HEK293 (cell line): Measurements from ENCODE around the gene ARHGEF5.

Experiments used
- CTCF ChIA-PET: fragments of 350-600 bp; formaldehyde crosslinking; extraction: SDS; loops from one replicate; lab custom pipeline; 2021; ENCODE audit warnings: antibody characterized with exemption; lab: Yijun Ruan, JAX
- POLR2A ChIA-PET: fragments of 300-600 bp; formaldehyde crosslinking; extraction: SDS; loops from one replicate; lab custom pipeline; 2020; ENCODE audit warnings: antibody characterized with exemption, inconsistent platforms; lab: Yijun Ruan, JAX
- H3K27ac ChIP-seq: fragments of 200-500 bp; sonication (Bioruptor generic); 2 replicates; pipeline ENCODE4 v1.5.1; 2014; ENCODE audit warnings: low read depth, low read length, control low read depth, inconsistent platforms; ENCODE audit errors: extremely low read depth
- H3K36me3 ChIP-seq, 2 experiments: fragments of 200-500 bp in 1 of 2; sonication (Bioruptor generic) in 1 of 2; 1 replicate in 1 of 2; 2 replicates in 1 of 2; pipeline ENCODE4 v1.5.1; 2014 to 2017; ENCODE audit warnings: inconsistent platforms in 2 of 2, low read length in 2 of 2; ENCODE audit not compliant: control insufficient read depth in 2 of 2, insufficient read depth in 1 of 2
- H3K4me1 ChIP-seq: fragments of 200-500 bp; sonication (Bioruptor generic); 2 replicates; pipeline ENCODE4 v1.5.1; 2014; ENCODE audit warnings: mild to moderate bottlenecking, low read length, inconsistent platforms; ENCODE audit not compliant: control insufficient read depth, insufficient read depth
- H3K4me3 ChIP-seq: 2 replicates; pipeline ENCODE4 v1.5.1; 2011; ENCODE audit warnings: low read depth, mild to moderate bottlenecking, control low read depth, low read length, moderate library complexity
- H3K9me3 ChIP-seq: fragments of 200-500 bp; sonication (Bioruptor generic); 2 replicates; pipeline ENCODE4 v1.5.1; 2014; ENCODE audit warnings: low read depth, low read length, inconsistent platforms; ENCODE audit not compliant: control insufficient read depth, insufficient read depth
- PRDM1 ChIP-seq: fragments of 450-650 bp; formaldehyde crosslinking; IDR thresholded peaks from 2 replicates; pipeline ENCODE4; 2016; ENCODE audit warnings: missing biosample characterization, missing genetic modification characterization
- PRDM2 ChIP-seq: fragments of 450-650 bp; formaldehyde crosslinking; IDR thresholded peaks from 2 replicates; pipeline ENCODE4 v1.5.1; 2016; ENCODE audit warnings: missing biosample characterization, missing genetic modification characterization, borderline replicate concordance
- REPIN1 ChIP-seq: fragments of 450-650 bp; formaldehyde crosslinking; IDR thresholded peaks from 2 replicates; pipeline ENCODE4 v1.5.1; 2017; ENCODE audit warnings: missing biosample characterization, missing genetic modification characterization, low read depth
- TSHZ1 ChIP-seq: fragments of 450-650 bp; formaldehyde crosslinking; IDR thresholded peaks from 2 replicates; pipeline ENCODE4 v1.5.1; 2016; ENCODE audit warnings: missing biosample characterization, missing genetic modification characterization, borderline replicate concordance
- ZBTB21 ChIP-seq: fragments of 450-650 bp; formaldehyde crosslinking; IDR thresholded peaks from 2 replicates; pipeline ENCODE4 v1.5.1; 2017; ENCODE audit warnings: missing biosample characterization, missing genetic modification characterization
- ZFP37 ChIP-seq: fragments of 450-650 bp; formaldehyde crosslinking; IDR thresholded peaks from 2 replicates; pipeline ENCODE4 v1.5.1; 2016; ENCODE audit warnings: missing biosample characterization, missing genetic modification characterization
- ZNF121 ChIP-seq: fragments of 450-650 bp; formaldehyde crosslinking; IDR thresholded peaks from 2 replicates; pipeline ENCODE4 v1.5.1; 2016; ENCODE audit warnings: missing biosample characterization, missing genetic modification characterization
- ZNF140 ChIP-seq: fragments of 450-650 bp; formaldehyde crosslinking; IDR thresholded peaks from 2 replicates; pipeline ENCODE4 v1.5.1; 2016; ENCODE audit warnings: missing biosample characterization, missing genetic modification characterization
- ZNF169 ChIP-seq: fragments of 450-650 bp; formaldehyde crosslinking; IDR thresholded peaks from 2 replicates; pipeline ENCODE4 v1.5.1; 2016; ENCODE audit warnings: missing biosample characterization, missing genetic modification characterization
- ZNF19 ChIP-seq: fragments of 450-650 bp; formaldehyde crosslinking; IDR thresholded peaks from 2 replicates; pipeline ENCODE4; 2016; ENCODE audit warnings: missing biosample characterization, missing genetic modification characterization, low read depth
- ZNF221 ChIP-seq: fragments of 450-650 bp; formaldehyde crosslinking; IDR thresholded peaks from 2 replicates; pipeline ENCODE4 v1.5.1; 2017; ENCODE audit warnings: missing biosample characterization, missing genetic modification characterization, borderline replicate concordance
- ZNF223 ChIP-seq: fragments of 450-650 bp; formaldehyde crosslinking; IDR thresholded peaks from 2 replicates; pipeline ENCODE4 v1.5.1; 2016; ENCODE audit warnings: missing biosample characterization, missing genetic modification characterization
- ZNF23 ChIP-seq: fragments of 450-650 bp; formaldehyde crosslinking; IDR thresholded peaks from 2 replicates; pipeline ENCODE4 v1.5.1; 2016; ENCODE audit warnings: missing biosample characterization, missing genetic modification characterization, borderline replicate concordance
- ZNF239 ChIP-seq: fragments of 450-650 bp; formaldehyde crosslinking; IDR thresholded peaks from 2 replicates; pipeline ENCODE4 v1.5.1; 2016; ENCODE audit warnings: missing biosample characterization, missing genetic modification characterization
- ZNF26 ChIP-seq: fragments of 450-650 bp; formaldehyde crosslinking; IDR thresholded peaks from 2 replicates; pipeline ENCODE4 v1.5.1; 2016; ENCODE audit warnings: missing biosample characterization, missing genetic modification characterization
- ZNF501 ChIP-seq: fragments of 450-650 bp; formaldehyde crosslinking; IDR thresholded peaks from 2 replicates; pipeline ENCODE4 v1.5.1; 2016; ENCODE audit warnings: missing biosample characterization, missing genetic modification characterization
- ZNF529 ChIP-seq: fragments of 450-650 bp; formaldehyde crosslinking; IDR thresholded peaks from 2 replicates; pipeline ENCODE4 v1.5.1; 2017; ENCODE audit warnings: missing genetic modification characterization, missing biosample characterization; ENCODE audit not compliant: insufficient replicate concordance
- ZNF558 ChIP-seq: fragments of 450-650 bp; formaldehyde crosslinking; IDR thresholded peaks from 2 replicates; pipeline ENCODE4 v1.5.1; 2016; ENCODE audit warnings: missing biosample characterization, missing genetic modification characterization
- ZNF585B ChIP-seq: fragments of 450-650 bp; formaldehyde crosslinking; IDR thresholded peaks from 2 replicates; pipeline ENCODE4 v1.5.1; 2016; ENCODE audit warnings: missing biosample characterization, missing genetic modification characterization
- ZNF664 ChIP-seq: fragments of 450-650 bp; formaldehyde crosslinking; IDR thresholded peaks from 2 replicates; pipeline ENCODE4 v1.5.1; 2016; ENCODE audit warnings: missing biosample characterization, missing genetic modification characterization
- ZNF707 ChIP-seq: fragments of 450-650 bp; formaldehyde crosslinking; IDR thresholded peaks from 2 replicates; pipeline ENCODE4 v1.5.1; 2016; ENCODE audit warnings: missing biosample characterization, missing genetic modification characterization
- ZNF837 ChIP-seq: fragments of 450-650 bp; formaldehyde crosslinking; IDR thresholded peaks from 2 replicates; pipeline ENCODE4 v1.5.1; 2016; ENCODE audit warnings: missing biosample characterization, missing genetic modification characterization
- TF ChIP-seq, protein P1 (sequence below): fragments of 450-650 bp; formaldehyde crosslinking; IDR thresholded peaks from 2 replicates; pipeline ENCODE4 v1.5.1; 2016; ENCODE audit warnings: missing biosample characterization, missing genetic modification characterization

ARHGEF5 gene

DNA sequence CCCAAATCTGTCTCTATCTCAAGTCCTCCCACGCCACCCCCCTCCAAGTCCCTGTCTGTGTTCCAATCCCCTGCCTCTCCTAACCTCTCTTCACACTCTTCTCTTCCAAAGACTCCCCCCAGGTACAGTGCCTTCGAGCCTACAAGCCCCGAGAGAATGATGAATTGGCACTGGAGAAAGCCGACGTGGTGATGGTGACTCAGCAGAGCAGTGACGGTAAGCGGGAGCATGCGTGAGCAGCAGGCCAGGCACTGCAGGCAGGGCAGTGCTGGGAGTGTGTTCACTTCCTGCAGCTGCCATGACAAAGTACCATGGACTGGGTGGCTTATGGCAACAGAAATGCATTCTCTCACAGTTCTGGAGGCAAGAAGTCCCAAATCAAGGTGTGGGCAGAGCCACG lies 23.4 kb downstream of the ARHGEF5 start:
- H3K4me3 ChIP-seq, result no peak overlapping the region
- H3K4me1 ChIP-seq, result no peaks in the 10 kb centered on the region
- H3K27ac ChIP-seq, result no peak overlapping the region
- H3K9me3 ChIP-seq, result no peaks in the 10 kb centered on the region
- CTCF ChIA-PET, result no interaction called here
- POLR2A ChIA-PET, result no interaction called here
- TF ChIP-seq ZNF140 (tag by site-specific recombination), result no peak
- no peak for TF ChIP-seq ZNF707 (tag by site-specific recombination)
- TF ChIP-seq ZNF558, result no peak
- no peak for TF ChIP-seq ZNF529 (tag by site-specific recombination)
- no peak for TF ChIP-seq ZNF19 (tag by site-specific recombination)
- no peak for TF ChIP-seq ZNF501 (tag by site-specific recombination)
- TF ChIP-seq PRDM1, result no peak
- TF ChIP-seq ZNF169, result no peak
- TF ChIP-seq ZNF223 (tag by site-specific recombination), result no peak
- no peak for TF ChIP-seq ZBTB21 (tag by site-specific recombination)
- no peak for TF ChIP-seq ZNF585B (tag by site-specific recombination)
- no peak for TF ChIP-seq ZNF121 (tag by site-specific recombination)
- no peak for TF ChIP-seq ZNF23 (tag by site-specific recombination)
- TF ChIP-seq, all 188 proteins: peak for 0
- H3K36me3 ChIP-seq, result no peaks in the 10 kb centered on the region

DNA sequence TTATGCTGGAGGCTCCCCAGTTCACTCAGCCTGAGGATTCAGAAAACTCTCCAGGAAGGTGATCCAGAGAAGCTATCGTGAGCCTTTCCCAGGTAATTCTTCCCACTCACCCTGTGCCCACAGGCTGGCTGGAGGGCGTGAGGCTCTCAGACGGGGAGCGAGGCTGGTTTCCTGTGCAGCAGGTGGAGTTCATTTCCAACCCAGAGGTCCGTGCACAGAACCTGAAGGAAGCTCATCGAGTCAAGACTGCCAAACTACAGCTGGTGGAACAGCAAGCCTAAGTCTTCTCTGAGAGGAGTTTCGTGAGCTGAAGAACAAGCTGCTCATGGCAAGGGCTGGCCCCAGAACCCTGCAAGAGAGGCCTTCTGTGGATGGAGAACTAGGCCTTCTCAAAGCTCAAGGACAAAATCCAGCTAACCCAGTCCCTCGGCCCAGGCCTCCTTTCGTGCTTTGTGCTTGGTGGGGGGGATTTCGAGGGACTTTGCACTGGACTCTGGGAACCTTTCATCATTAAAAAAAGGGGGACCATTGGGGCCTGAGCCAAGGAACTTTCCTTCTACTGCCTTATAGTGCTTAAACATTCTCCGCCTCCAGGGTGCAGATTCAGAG lies 24.7 kb downstream of the ARHGEF5 start:
- CTCF ChIA-PET, result interaction anchor here (1.2 kb wide), 1 partner anchor 57 kb away, joined by 3 read pairs; no protein-coding TSS in a partner anchor
- H3K27ac ChIP-seq, result no peak overlapping the region
- POLR2A ChIA-PET, result no interaction called here
- H3K36me3 ChIP-seq, result no peaks in the 10 kb centered on the region
- H3K9me3 ChIP-seq, result no peaks in the 10 kb centered on the region
- no peak overlapping the region for H3K4me3 ChIP-seq
- no peaks in the 10 kb centered on the region for H3K4me1 ChIP-seq
- TF ChIP-seq ZNF664 (tag by site-specific recombination) (no peak), ZNF837 (tag by site-specific recombination) (no peak), ZNF221 (tag by site-specific recombination) (no peak), ZNF26 (tag by site-specific recombination) (no peak), TSHZ1 (tag by site-specific recombination) (no peak), ZNF239 (no peak), ZFP37 (tag by site-specific recombination) (no peak), REPIN1 (tag by site-specific recombination) (no peak), PRDM2 (tag by site-specific recombination) (no peak)
- TF ChIP-seq, protein P1, sequence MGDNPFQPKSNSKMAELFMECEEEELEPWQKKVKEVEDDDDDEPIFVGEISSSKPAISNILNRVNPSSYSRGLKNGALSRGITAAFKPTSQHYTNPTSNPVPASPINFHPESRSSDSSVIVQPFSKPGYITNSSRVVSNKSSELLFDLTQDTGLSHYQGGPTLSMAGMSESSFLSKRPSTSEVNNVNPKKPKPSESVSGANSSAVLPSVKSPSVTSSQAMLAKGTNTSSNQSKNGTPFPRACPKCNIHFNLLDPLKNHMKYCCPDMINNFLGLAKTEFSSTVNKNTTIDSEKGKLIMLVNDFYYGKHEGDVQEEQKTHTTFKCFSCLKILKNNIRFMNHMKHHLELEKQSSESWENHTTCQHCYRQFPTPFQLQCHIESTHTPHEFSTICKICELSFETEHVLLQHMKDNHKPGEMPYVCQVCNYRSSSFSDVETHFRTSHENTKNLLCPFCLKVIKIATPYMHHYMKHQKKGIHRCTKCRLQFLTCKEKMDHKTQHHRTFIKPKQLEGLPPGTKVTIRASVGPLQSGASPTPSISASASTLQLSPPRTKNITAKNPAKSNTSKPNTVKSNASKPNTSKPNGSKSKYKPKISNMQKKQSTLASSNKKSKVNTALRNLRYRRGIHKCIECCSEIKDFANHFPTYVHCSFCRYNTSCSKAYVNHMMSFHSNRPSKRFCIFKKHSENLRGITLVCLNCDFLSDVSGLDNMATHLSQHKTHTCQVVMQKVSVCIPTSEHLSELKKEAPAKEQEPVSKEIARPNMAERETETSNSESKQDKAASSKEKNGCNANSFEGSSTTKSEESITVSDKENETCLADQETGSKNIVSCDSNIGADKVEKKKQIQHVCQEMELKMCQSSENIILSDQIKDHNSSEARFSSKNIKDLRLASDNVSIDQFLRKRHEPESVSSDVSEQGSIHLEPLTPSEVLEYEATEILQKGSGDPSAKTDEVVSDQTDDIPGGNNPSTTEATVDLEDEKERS (tag by site-specific recombination), result no peak
